DMS53 treated with DMSO at 0.1 percent for 48 hours (cell line): Measurements from ENCODE around the gene SREBF2.
A peak's percentile ranks its signal among the peaks of the same experiment; 100 is the strongest.

Source experiments
- DNase-seq: peaks from one replicate; lab custom pipeline; 2025; ENCODE audit not compliant: unreplicated experiment; lab: John Stamatoyannopoulos, UW

Gene SREBF2

DNA sequence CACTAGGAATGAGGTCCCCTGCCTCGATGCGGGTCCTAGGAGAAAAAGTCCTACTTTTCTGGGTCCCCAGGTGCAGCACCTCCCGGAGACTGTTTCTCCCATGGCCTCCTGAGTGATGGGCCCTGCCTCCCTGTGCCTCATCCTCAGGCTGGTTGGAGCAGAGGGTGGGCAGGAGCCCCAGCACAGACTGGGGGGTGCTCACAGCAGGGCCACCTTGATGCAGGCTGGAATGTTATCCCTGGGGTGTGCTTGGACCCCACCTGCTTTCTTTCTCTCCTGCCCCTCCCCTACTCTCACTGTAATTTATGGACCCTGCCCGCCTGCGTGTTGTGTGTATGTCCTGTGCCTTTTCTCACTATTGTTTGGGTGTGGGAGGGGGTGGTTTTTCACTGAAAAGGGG, 73.9 kb downstream of the SREBF2 start:
- no peak for DNase-seq

DNA sequence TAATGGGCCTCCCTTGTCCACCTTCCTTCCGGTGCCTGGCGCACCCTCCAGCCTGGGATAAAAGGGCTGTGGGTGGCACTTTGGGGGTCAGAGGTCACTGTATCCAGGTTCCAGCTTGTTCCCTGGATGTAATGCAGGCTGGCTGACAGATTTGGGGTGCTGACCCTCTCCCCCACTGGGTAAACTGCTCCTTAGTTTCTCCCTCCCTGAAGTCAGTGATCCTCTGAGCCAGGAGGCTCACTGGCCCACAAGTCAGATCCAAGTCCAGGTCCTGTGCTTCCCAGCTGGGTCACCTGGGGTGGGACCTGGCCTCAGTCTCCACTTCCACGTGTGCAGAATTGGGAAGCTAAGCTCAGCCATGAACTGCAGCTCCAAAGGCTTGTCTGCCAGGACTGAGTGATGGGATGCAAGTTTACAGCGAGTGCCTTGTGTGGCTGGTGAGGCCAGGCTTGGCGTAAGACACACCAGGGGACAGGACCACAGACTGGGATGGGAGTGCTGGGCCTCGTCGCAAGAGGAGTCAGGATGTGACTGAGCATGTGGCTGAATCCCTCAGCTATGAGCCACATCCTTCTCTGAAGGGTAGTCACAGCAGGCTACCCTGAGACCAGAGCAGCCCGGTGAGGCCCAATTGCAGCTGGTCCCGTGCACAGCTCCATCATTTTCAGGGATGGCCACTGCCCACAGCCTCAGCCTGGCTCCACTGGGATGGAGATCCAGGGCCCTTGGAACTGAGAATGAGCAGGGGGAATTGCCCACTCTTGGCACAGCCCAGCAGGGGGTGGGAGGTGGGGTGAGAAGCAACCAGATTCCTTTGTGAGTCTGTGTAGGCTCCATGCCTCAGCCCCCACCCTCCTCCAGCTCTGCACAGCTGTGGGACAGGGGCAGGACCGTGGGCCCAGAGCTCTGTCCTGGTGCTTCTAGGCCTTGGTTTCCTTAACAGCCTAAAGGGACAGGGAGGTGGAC, 74.8 kb downstream of the SREBF2 start:
- no peak for DNase-seq

DNA sequence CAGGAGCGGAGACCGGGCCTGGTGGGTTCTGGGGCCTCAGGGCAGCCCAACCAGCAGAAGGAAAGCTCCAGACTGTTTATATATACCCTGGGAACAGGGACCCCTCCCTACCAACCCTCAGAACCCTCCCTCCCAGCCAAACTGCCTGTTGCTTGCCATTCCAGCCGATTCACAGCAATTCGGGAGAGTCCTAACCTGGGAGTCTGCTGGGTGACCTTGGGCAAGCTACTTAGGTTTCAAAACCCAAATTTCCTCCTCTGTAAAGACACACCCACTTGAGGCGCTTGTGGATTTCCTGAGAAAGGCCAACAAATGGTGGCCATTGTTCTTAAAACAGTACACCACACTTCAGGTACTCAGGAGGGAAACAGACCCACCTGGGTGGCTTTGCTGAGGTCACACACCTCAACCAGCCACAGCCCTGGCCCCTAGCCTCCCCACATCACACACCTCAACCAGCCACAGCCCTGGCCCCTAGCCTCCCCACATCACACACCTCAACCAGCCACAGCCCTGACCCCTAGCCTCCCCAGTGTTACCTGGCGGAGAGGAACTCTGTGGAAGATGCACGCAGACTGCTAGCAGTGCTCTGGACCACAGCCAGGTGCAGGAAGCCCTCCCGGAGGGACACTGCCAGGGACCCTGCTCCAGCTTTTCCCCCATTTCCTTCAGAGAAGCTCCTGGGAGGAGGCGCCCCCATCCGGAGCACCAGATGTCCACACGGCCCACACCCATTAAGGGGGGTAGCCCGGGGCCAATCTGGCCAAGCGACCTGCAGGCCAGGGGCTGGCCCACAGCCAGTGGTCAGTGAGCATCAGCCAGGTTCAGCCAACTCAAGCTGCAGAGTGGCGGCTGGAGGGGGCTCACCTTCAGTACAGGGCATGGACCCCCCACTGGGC, 75.8 kb downstream of the SREBF2 start:
- no peak for DNase-seq

DNA sequence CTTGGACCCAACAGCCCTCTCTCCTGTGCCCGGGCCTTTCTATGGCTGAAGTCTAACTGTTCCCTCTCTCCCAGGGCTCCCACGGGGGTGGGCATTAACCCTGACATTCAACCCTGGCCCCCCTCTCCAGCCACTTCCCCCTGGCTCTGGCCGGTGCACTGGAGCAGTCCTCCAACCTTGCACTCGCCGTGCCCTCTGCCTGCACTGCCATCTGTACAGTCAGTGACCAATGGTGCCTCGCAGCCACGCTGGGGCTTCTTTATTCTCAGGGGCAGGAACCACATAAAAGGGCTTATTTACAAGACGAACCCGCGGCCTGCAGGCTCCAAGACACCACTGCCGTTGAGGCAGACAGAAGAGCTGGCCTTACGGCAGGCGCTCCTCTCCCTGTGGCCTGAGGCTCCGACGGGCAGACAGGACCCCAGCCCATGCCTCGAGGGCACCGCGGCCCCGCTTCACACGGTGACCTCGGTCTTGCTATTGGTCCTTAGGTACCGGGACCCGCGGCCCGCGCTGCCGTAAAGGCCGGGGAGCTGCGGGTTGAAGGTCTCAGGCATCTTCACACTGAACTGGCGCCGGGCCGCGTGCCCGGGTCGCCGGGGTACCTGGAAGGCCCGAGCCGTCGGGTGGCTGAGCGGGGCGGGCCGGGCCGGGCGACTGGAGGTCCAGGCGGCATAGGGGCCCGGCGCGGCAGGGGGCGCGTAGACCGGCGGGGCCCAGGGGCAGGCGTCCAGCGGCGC, 76.6 kb downstream of the SREBF2 start:
- peak; percentile 19 for DNase-seq

DNA sequence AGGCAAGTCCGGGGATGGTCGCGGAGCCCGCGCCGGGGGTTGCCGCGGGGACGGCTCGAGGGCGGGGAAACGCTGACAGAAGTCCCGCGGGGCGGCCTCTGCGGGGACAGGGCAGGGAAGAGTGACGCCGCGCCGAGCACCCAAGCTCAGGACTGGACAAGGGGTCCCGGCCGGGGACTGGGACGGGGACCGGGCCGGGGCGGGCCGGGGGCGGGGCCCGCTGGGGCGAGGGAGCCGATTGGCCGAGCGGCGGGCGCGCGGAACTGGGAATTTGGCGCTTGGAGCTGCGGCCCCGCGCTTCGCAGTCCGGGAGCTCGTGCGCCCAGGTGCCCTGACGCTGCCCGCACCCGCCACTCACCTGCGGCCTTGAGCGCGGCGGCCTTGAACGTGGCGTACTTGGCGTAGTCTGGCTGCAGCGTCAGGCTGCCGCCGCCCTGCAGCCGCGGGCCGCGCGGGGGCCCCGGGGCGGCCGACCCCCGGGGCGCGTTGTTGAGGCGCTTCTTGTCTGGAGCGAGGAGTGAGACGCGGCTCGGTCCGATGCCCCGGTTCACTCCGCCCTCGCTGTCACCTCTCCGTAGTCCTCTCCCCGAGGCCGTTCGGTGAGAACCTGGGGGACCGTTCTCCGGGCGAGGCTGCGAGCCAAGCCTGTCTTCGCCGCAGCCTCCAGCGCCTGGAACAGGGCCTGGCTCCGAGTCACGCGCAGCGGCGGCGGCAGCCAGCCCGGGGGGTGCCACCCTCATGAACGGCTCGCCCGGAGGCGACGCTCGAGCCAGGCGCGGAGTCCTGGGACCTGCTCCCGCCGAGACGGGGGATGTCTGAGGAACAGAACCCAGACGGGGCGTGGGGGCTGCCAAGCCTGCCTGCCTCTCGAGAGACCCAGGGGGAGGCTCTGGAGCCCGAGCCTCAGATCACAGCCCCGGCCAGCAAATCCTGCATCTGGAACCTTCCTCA, 77.4 kb downstream of the SREBF2 start:
- no peak for DNase-seq

DNA sequence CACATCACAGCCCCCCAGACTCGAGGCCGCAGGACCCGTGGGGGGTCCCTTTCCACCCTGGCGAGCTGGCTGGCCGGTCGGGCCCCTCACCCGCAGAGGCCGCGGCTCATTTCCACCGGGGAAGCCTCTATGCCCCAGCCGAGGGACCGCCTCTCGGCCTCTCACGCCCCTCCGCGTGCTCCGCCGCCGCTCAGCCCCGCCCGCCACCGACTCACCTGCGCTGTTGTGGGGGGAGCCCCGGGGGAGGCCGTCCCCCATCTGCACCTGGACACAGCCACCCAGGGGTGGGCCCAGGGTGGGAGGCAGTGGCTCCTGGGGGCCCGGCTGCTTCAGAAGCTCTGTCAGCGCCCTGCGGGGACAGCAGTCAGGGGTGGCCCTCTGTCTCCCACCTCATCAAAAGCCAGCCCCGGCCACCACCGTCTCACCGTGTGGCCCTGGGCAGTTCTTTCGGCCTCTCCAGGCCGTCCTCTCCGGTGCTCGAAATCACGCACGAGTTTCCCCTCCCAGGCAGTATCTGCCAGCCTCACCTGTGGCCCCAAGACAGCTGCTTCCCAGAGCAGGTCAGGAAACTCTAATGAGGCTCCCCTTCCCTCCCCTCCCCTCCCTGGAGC, 78.2 kb downstream of the SREBF2 start:
- no peak for DNase-seq

DNA sequence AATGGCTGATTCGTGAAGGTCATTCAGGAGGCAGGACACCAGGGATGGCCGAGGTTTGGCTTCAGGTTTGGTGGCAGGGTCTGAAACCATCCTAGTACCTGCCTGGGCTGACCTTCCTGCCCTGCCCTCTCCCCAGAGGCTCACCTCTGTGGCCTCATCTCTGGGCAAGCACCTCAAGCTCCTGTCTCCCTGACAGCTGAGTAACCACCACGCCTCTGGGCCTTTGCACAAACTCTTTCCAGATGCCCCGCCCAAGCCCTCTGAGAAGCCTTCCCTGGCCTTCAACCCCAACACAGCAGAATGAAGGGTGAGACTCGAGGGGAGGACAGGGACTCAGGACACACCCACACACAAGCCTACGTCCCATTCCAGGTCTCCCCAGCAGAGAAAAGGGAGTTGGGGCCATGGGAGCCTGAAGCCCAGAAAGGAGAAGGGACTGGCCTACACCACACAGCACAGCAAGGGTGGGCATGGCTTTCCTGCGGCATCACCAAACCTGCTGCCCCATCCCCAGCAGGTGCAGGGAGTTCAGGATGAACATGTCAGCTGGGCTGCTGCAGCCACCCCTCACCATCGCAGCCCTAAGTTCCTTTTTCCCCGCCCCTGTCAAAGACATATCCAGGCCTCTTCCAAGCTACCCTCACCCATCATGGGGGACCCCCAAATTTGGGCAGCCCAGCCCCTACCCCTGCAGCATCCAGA, 79.6 kb downstream of the SREBF2 start:
- no peak for DNase-seq

DNA sequence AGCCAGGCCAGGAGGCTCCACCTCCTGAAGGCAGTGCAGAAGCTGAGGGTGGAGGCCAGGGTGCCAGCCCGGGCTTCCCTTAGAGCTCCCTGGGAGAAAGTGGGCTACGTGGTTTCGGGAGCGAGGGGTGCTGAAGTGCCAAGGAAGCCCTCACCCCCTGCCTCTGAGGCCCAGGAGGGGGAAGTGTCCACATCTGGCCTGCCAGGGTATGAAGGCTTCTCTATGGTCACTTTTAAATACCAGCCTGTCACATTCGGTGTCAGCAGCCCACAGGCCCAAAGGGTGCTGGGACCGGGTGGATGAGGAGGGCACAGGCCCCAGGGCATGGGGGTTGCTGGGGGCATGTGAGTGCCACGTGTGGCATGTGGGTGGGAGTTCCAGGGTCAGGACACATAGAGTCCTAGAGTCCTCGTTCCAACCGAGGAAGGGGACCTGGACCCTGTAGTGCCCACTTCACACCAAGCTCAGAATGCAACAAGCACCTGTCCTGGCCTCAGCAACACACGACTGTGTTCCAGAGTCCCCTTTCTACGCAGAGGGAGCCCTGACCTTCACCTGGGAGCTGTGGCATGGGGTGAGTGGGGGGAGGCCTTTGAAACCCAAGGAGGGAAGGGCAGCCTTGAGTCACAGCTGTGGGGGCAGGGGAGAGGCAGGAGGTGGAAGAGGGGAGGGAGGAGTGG, 80.3 kb downstream of the SREBF2 start:
- DNase-seq, result no peak

DNA sequence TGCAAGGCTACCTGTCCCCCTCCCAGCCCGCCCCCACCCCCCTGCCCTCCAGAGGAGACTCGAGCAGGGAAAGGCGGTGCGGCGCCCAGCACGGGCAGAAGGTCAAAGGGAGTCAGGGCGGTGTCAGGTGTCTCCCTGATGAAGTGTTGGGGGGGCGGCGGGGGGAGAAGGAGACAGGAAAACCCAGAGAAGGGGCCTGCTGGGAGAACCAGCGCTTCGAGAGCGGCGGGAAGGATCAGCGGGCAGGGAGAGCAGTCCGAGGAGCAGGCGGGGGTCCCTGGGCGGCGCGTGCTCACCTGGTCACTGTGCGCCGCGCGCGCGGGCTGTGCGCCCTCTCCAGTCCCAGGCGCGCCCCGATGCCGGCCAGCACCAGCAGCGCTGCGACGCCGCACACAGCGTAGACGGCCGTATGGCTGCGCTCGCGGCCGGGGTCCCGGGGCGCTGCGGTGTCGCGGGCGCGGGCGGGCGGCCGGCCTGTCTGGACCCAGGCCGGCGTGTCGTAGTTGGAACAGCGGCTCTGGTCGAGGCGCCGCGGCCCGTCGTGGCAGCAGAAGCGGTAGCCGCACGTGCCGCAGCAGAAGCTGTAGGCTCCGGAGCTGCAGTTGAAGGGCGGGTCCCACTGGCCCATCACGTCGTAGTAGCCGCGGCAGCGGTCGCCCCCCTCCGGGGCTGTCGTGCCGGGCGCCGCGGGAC, 81.1 kb downstream of the SREBF2 start:
- no peak for DNase-seq

DNA sequence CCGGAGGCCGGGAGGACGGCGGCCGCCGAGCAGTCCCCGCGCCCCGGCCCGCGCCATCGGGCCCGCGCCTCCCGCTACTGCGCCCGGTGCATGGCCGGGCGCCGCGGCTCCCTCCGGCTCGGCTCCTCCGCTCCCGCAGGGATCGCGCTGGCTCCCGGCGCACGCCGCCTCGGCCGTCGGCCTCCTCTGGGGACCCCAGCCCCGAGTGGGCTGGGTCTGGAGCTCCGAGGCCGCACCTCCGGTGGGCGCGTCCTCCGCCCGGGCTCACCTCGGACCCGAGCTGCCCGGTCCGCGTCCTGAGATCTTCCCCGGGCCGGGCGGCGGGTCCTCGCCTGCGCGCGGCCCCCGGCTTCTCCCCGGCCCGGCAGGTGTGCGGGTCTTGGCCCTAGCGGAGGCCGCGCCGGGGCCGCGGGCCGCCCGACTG, 81.7 kb downstream of the SREBF2 start:
- DNase-seq, result no peak

DNA sequence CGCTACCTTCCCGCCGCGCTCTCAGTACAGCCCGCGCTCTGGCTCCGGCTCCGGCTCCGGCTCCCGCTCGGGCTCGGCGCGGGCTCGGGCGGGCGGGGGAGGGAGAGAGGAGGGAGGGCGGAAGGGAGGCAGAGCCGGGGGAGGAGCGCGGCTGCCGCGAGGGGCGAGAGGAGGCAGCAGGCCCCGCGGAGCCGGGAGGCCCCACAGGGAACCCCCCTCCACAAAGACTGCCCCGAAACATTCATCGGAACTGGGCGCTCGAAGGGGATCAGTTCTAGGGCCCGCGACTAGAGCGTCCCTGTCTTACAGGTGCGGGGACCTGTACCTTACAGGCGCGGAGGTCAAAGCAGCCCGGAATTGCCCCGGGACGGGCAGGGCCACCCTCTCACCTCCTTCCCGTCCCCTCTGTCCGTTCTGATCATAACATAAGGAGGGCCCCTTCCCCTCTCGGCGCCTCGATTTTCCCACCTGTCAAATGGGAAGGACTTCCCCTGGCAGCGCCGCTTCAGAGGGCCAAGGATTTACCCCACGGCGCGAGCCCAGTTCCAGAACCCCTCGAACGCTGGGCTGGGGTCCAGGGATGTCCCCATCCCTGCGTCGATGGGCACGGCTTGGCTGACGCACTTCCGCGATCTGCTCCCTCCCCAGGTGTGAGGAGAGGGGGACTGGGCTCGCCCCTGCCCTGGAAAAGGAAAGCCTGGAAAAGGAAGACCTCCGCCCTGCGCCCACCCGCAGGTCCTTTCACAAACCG, 82.3 kb downstream of the SREBF2 start, which contains the start of gene SHISA8:
TSS of gene SHISA8 (minus strand) at position 40 of the 751 bp plus-strand sequence. CDS start 407 bp downstream, outside the sequence.
- DNase-seq, result no peak

DNA sequence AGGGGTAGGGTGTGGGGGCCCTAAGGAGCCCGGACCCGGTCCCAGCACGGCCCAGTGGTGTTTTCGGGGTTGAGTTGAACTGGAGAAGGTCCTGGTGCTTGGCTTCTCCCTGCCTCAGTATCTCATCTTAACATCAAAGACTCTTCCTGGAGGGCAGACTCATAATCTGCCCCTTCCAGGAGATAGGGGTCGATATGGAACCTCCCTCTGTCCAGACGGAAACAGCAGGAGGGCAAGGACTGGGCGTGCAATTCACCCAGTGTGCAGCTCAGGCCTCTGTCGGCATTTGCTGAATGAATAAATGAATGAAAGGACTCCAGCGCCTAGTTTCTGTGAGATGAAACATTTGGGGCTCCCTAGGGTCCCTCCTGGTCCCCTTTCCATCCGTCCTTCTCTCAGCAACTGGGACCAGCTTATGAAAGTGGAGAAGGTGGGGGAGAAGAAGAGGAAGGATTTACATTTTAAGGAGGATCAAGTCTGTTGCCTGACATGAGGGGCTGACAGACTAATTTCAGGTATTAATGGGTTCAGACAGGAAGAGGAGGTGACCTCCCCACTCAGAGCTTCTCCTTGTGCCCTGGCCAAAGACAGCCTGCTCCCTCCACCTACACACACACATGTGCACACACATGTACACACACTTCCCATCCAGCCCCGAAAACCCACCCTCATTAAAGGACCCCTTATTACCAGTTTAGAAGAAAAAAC, 83.0 kb downstream of the SREBF2 start:
- DNase-seq, result no peak

DNA sequence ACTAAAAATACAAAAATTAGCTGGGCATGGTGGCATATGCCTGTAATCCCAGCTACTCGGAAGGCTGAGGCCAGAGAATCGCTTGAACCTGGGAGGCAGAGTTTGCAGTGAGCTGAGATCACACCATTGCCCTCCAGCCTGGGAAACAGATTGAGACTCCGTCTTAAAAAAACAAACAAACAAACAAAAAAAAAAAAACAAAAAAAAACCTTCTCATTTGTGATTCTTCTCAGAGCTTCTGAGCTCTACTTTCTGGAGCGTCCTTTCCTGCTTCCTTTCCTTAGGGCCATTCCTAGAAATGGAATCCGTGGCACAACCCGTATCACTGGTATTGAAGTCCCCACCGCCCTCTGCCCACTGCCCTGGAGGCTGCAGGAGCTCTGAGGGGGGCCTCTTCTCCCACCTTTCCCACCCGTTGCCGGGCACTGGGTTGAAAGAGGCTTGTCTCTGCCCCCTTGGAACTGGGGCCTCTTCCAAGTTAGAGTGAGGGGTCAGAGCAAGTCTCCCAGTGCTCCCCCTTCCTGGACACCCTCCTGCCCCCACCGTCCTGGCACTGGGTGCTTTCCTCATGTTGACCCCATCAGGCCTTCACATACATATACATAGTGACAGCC, 83.9 kb downstream of the SREBF2 start:
- no peak for DNase-seq

DNA sequence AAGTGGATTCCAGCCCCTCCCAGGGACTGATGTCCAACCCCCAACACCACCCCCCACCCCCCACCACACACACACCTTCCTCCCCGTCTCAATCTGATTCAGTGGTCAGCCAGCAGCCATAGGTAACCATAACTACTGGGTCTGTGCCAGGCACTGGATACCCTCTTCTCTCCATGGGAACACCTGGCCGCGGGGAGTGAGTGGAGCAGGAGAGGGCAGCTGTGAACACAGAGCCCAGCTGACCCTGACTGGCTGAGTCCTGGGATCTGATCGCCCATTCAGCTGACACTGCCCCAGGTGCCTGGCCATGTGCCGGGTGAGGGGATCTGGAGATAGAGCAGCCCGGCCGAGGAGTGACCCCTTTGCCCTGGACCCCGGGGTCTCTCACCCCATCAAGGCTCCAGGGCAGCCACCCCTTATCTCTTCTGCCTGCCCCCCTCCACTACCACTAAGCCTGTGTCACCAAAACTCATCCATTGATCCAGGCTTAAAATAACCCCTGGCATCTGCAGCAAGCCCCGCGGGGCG, 84.5 kb downstream of the SREBF2 start:
- DNase-seq, result peak; percentile 41

DNA sequence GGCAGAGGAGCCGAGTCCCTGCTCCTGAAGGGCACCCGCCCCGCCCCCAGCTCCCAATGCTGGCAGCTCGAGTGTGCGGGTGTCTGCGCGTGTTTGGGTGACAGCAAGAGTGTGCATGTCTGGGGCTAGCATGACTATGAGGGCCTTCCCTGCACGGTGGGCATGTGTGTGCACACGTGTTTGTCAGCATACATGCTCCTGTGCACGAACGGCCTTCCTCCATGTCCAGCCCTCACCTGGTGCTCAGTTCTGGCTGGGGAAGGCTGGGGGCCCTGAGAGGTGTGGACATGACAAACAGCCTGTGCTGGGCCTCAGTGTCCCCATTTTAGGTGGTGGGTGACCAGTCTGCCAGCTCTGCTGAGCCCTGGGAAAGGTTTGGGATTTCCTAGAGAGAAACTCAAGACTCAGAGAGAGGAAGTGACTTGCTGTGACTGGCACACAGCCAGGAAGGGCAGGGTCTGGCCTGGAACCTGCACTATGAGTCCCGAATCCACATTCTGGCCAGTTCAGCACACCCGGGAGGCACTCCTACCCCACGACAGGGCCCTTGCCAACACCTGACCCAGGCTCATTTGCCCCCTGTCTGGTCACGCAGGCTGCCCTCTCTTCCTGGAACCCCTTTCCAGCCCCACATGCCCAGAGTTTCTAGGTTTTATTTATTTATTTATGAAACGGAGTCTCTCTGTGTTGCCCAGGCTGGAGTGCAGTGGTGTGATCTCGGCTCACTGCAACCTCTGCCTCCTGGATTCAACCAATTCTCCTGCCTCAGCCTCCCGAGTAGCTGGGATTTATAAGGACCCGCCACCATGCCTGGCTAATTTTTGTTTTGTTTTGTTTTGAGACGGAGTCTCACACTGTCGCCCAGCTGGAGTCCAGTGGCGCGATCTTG, 85.2 kb downstream of the SREBF2 start:
- no peak for DNase-seq
